Panc1 (cell line): Measurements from ENCODE around the gene PACSIN3. TPM values are rescaled to one million over a fixed set of nuclear protein-coding genes. Genes with fewer than 3 reads are reported as not detected.

ENCODE experiments used
- ATAC-seq: fragments of 200-7000 bp; cut with Tn5 transposase; 2 replicates; pipeline ENCODE4 v1.9.1; 2020; ENCODE audit warnings: mild to moderate bottlenecking, moderate library complexity
- BruUV-seq: library from RNA; stranded (reverse); fragments of 400-500 nt; replicated peaks from 2 replicates; lab custom pipeline; 2021; lab: Mats Ljungman, UMichigan
- CTCF ChIA-PET: fragments of 300-600 bp; sonication (Branson Sonifier 250); formaldehyde crosslinking; loops from one replicate; lab custom pipeline; 2022; ENCODE audit warnings: antibody characterized with exemption; lab: Charles Lee
- POLR2A ChIA-PET: fragments of 300-600 bp; sonication (Branson Sonifier 250); formaldehyde crosslinking; loops from one replicate; lab custom pipeline; 2022; ENCODE audit warnings: antibody characterized with exemption; lab: Charles Lee
- DNase-seq: peaks from one replicate; pipeline ENCODE4 v3.0.0-alpha.2; 2010; ENCODE audit warnings: low read depth, low spot score
- H3K27ac ChIP-seq: 2 replicates; pipeline ENCODE4 v1.5.1; 2011; ENCODE audit warnings: mild to moderate bottlenecking, low read length, inconsistent platforms
- H3K27me3 ChIP-seq: fragments of 200-500 bp; sonication (Bioruptor generic); 2 replicates; pipeline ENCODE4 v1.6.0; 2014; ENCODE audit warnings: low read length, inconsistent platforms; ENCODE audit not compliant: control insufficient read depth, insufficient read depth
- H3K36me3 ChIP-seq: fragments of 200-500 bp; sonication (Bioruptor generic); 2 replicates; pipeline ENCODE4 v1.5.1; 2014; ENCODE audit warnings: inconsistent platforms, mild to moderate bottlenecking, low read length, moderate library complexity; ENCODE audit not compliant: control insufficient read depth, insufficient read depth
- H3K4me1 ChIP-seq: 2 replicates; pipeline ENCODE4 v1.5.1; 2011; ENCODE audit warnings: inconsistent platforms, mild to moderate bottlenecking, low read length, moderate library complexity; ENCODE audit not compliant: control insufficient read depth, insufficient read depth
- H3K4me3 ChIP-seq, 2 experiments: 2 replicates each; pipeline ENCODE4 v1.5.1; 2011 to 2012; ENCODE audit warnings: low read depth in 2 of 2, low read length in 2 of 2, mild to moderate bottlenecking in 2 of 2, inconsistent platforms in 1 of 2, moderate library complexity in 1 of 2
- H3K9me3 ChIP-seq: fragments of 200-500 bp; sonication (Bioruptor generic); 2 replicates; pipeline ENCODE4 v1.5.1; 2014; ENCODE audit warnings: low read depth, mild to moderate bottlenecking, inconsistent platforms, low read length, moderate library complexity; ENCODE audit not compliant: control insufficient read depth, insufficient read depth
- CTCF ChIP-seq: fragments of 450-650 bp; IDR thresholded peaks from 2 replicates; pipeline ENCODE4 v1.5.1; 2017; ENCODE audit warnings: mild to moderate bottlenecking
- POLR2AphosphoS5 ChIP-seq: IDR thresholded peaks from 2 replicates; pipeline ENCODE4 v1.6.1; 2012; ENCODE audit warnings: mild to moderate bottlenecking, low read depth, low read length, moderate library complexity
- REST ChIP-seq, 2 experiments: IDR thresholded peaks; 2 replicates each; pipeline ENCODE4 v1.6.1; 2011 to 2012; ENCODE audit warnings: low read depth in 2 of 2, control low read depth in 1 of 2, low read length in 1 of 2, mild to moderate bottlenecking in 1 of 2, moderate library complexity in 1 of 2; ENCODE audit not compliant: insufficient read depth in 1 of 2
- SIN3A ChIP-seq: IDR thresholded peaks from 2 replicates; pipeline ENCODE4 v1.6.1; 2012; ENCODE audit warnings: low read depth, mild to moderate bottlenecking, low read length, moderate library complexity, borderline replicate concordance; ENCODE audit not compliant: insufficient read depth
- TCF7L2 ChIP-seq: IDR thresholded peaks from 2 replicates; pipeline ENCODE4 v1.6.1; 2011; ENCODE audit warnings: mild to moderate bottlenecking, low read depth, low read length, inconsistent platforms
- in situ Hi-C: cut with HindIII; loops from 2 replicates; pipeline ENCODE4 v1.10.0; 2016; ENCODE audit warnings: low sequenced_read_pairs, low pct_unique_long_range_greater_than_20kb
- intact Hi-C: fragments of 100-400 bp; cut with micrococcal nuclease; formaldehyde crosslinking; loops from one replicate; pipeline ENCODE4 v1.10.0; 2022; ENCODE audit not compliant: unreplicated experiment
- total RNA-seq: library from RNA; stranded (reverse); gene quantifications from one replicate; pipeline ENCODE4 v1.2.1, GENCODE V29; 2021; ENCODE audit not compliant: unreplicated experiment

The PACSIN3 gene
- total RNA-seq, 1 experiment from 2014 or later, result 45.3 TPM

DNA sequence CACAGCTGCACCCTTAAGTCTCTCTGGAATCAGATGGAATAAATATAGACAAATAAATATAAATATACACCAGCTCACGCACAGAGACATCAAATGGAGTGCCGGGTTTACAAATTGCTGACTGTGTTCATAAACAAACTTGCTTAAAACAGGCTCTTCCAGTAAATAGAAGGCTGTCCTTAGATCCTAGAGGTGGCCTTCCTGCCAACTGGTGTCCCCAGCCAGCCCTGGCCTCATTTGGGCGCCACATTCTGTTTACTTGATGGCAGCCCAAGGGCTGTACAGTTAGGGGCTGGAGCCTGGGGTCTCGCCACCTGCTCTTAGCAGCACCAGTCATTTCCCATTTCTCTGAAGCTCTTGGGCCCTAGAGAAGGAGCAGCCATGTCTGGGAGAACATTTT, 30.4 kb downstream of the PACSIN3 start:
- CTCF ChIA-PET, result no interaction called here
- peaks cover 4% of the 10 kb centered on the region; the same call in 1 of the 2 replicates for H3K4me1 ChIP-seq
- H3K4me3 ChIP-seq, result no peak overlapping the region
- intact Hi-C loops (no loop called here), in situ Hi-C loops (no loop called here)
- DNase-seq (no peak), ATAC-seq (no peak)
- H3K27me3 ChIP-seq, result no peaks in the 10 kb centered on the region
- H3K36me3 ChIP-seq, result no peaks in the 10 kb centered on the region
- no peak overlapping the region for H3K27ac ChIP-seq
- H3K9me3 ChIP-seq, result no peaks in the 10 kb centered on the region
- POLR2A ChIA-PET, result no interaction called here
- no TSS peak for BruUV-seq
- TF ChIP-seq CTCF, result no peak
- TF ChIP-seq TCF7L2, result no peak
- no peak for TF ChIP-seq SIN3A
- TF ChIP-seq REST (IDR thresholded peaks at IDR 0.05; ENCODE audit: insufficient read depth in 1 of 2, low read depth in 2 of 2, low read length in 1 of 2), result no peak
- no peak for TF ChIP-seq POLR2AphosphoS5

DNA sequence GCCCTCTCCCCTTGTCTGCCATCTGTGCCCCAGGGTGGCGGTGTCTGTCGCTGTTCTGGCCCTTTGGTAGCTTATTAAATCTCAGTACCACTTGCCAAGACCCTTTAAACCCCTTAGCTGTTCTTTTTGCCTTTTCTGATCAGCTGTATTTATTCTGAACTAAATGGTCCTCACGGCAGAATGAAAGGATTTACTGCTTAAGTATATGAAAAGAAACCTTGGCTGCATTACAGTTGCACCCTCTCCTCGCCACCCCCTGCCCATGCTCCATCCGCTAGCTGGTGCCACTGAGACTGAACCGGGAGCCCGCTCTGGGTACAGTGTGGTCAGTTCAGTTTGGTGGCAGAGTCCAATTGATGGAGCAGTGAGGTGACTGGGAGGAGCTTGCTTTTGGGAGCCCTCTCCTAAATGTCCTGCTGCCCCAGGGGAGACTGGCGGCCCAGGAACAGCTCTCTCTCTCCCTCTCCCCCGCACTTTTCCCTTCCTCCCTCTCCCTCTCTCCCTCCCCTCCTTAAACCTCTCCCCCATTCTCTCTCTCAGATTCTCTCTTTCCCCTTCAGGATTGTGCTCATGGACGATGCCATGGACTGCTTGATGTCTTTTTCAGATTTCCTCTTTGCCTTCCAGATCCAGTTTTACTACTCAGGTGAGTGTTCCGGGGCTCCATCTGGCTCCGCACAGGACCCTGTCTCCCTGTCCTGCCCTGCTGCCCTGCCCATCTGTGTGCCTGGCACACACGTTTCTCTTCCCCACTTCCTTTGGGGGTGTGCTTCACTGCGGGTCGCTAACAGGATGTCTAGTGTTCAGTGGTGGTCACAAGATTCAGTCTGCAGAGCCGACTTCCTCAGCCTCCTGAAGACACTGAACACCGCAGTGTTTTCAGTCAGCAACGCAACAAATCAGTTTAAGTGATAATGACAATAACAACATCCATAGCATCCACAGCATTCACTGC, 31.3 kb downstream of the PACSIN3 start:
- ATAC-seq, result no peak
- no peaks in the 10 kb centered on the region for H3K36me3 ChIP-seq
- no TSS peak for BruUV-seq
- no peak overlapping the region for H3K27ac ChIP-seq
- intact Hi-C loops (no loop called here), in situ Hi-C loops (no loop called here)
- peaks cover 4% of the 10 kb centered on the region; the same call in 1 of the 2 replicates for H3K4me1 ChIP-seq
- CTCF ChIA-PET, result no interaction called here
- no peak overlapping the region for H3K4me3 ChIP-seq
- TF ChIP-seq CTCF (no peak), REST (IDR thresholded peaks at IDR 0.05; ENCODE audit: insufficient read depth in 1 of 2, low read depth in 2 of 2, low read length in 1 of 2) (no peak), POLR2AphosphoS5 (no peak), TCF7L2 (no peak), SIN3A (no peak)
- POLR2A ChIA-PET, result interaction anchor here (0.6 kb wide), 1 partner anchor 24 kb away, joined by 4 read pairs; no protein-coding TSS in a partner anchor
- DNase-seq, result no peak
- H3K27me3 ChIP-seq, result no peaks in the 10 kb centered on the region
- H3K9me3 ChIP-seq, result no peaks in the 10 kb centered on the region
